SU-DHL-6 (cell line): ENCODE measurements around the gene LUC7L2.
A peak's percentile ranks its signal among the peaks of the same experiment; 100 is the strongest.
"Not testable (repeated sequence)": the region's sequence is repeated elsewhere in the genome, so short reads cannot be mapped to it uniquely, and the experiment has no call there.

Source experiments
- H2AFZ ChIP-seq: fragments of 200-600 bp; sonication (generic); 2 replicates; pipeline ENCODE4 v1.6.1; 2014; ENCODE audit warnings: low read depth, mild to moderate bottlenecking, moderate library complexity, mixed read lengths, antibody characterized with exemption, low read length; ENCODE audit not compliant: severe bottlenecking
- H3F3A ChIP-seq: fragments of 200-600 bp; shearing (Covaris generic); 2 replicates; pipeline ENCODE4 v1.6.0; 2016; ENCODE audit warnings: antibody characterized with exemption, mild to moderate bottlenecking; ENCODE audit not compliant: insufficient read depth
- H3K27ac ChIP-seq: fragments of 200-600 bp; sonication (generic); 2 replicates; pipeline ENCODE4 v1.5.1; 2016; ENCODE audit warnings: low read depth, mild to moderate bottlenecking, low read length, moderate library complexity, mixed read lengths
- H3K27me3 ChIP-seq: fragments of 200-600 bp; sonication (generic), shearing (Covaris generic); 2 replicates; pipeline ENCODE4 v1.6.0; 2014; ENCODE audit warnings: mild to moderate bottlenecking, low read length
- H3K36me3 ChIP-seq: fragments of 200-600 bp; sonication (generic); 2 replicates; pipeline ENCODE4 v1.6.1; 2014; ENCODE audit warnings: mild to moderate bottlenecking, low read length, mixed read lengths
- H3K4me2 ChIP-seq: fragments of 300-600, 200-600 bp; shearing (Covaris generic), sonication (generic); 2 replicates; pipeline ENCODE4 v1.6.0; 2014; ENCODE audit warnings: low read length, low read depth, mild to moderate bottlenecking; ENCODE audit not compliant: poor library complexity, severe bottlenecking
- H3K4me3 ChIP-seq: fragments of 200-600 bp; sonication (generic); 2 replicates; pipeline ENCODE4 v1.5.1; 2014; ENCODE audit warnings: antibody characterized with exemption, low read length, mild to moderate bottlenecking, mixed read lengths; ENCODE audit not compliant: insufficient read depth, poor library complexity, severe bottlenecking
- H3K79me2 ChIP-seq: fragments of 200-600 bp; sonication (generic); 2 replicates; pipeline ENCODE4 v1.6.1; 2014; ENCODE audit warnings: mild to moderate bottlenecking, low read length, moderate library complexity; ENCODE audit not compliant: insufficient read depth
- H3K9ac ChIP-seq: fragments of 200-600 bp; sonication (generic); 2 replicates; pipeline ENCODE4 v1.7.0; 2014; ENCODE audit warnings: mild to moderate bottlenecking, low read length
- H3K9me2 ChIP-seq: fragments of 200-600 bp; sonication (generic); replicated peaks from 2 replicates; pipeline ENCODE4 v1.6.1; 2014; ENCODE audit warnings: low read length; ENCODE audit not compliant: insufficient read depth
- H3K9me3 ChIP-seq: fragments of 200-600 bp; sonication (generic); 2 replicates; pipeline ENCODE4 v1.6.1; 2014; ENCODE audit warnings: low read length, mixed read lengths; ENCODE audit not compliant: insufficient read depth
- H4K20me1 ChIP-seq: fragments of 200-600 bp; sonication (generic); 2 replicates; pipeline ENCODE4 v1.6.1; 2014; ENCODE audit warnings: low read depth, mild to moderate bottlenecking, antibody characterized with exemption, low read length, moderate library complexity, mixed read lengths
- EZH2phosphoT487 ChIP-seq: fragments of 200-600 bp; sonication (generic), shearing (Covaris generic); conservative IDR thresholded peaks from 2 replicates; pipeline ENCODE4 v1.6.1; 2018; ENCODE audit warnings: mild to moderate bottlenecking, antibody characterized with exemption, low read length, moderate library complexity, mixed read lengths
- TF ChIP-seq, protein P1 (sequence below): fragments of 200-600 bp; sonication (generic); IDR thresholded peaks from one replicate; pipeline ENCODE4 v1.5.1; 2017; ENCODE audit warnings: antibody characterized with exemption, mild to moderate bottlenecking, low read length, moderate library complexity; ENCODE audit not compliant: insufficient read depth, poor library complexity, severe bottlenecking

Gene LUC7L2

DNA sequence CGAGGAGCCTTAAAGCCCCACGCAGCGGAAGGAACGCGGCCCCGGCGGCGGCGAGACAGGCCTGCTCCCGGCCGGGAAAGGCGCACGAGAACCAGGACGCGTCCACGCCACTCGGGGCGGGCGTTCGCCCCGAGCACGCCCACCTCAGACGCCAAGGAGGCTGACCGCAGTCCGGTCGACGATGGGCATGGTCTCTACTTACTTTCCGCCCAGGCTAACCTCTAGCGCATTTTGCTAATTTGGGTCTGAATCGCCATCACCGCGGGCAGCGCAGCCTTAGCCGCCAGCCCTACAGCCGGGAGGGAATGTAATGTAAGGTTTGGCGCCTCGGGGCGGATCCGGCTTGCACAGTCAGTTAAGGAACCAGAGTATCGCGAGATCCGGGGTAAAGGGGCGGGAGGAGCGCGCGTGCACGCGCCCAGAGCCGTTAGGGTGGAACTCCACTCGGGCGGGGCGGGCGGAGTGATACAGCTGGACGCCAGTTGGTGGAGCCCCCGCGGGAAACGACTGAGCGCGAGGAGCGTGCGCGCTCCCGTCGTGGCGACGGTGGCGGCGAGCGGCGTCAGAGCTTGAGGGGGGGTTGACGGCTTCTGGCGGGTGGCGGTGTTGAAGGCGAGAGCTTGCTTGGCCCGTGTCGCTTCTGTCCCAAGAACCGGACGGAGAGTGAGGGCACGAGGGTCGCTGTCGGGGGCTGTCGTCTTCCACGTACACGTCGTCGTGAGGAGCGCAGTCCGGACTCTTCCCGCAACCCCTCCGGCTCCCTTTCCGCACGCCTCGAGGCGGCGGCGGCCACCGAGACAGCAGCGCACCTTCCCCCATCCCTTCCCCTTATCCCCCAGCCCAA is at the start of gene LUC7L2:
Gene LUC7L2, plus strand, starts transcription at position 529 of the 844 bp plus-strand sequence. CDS start 368 bp downstream, outside the sequence.
- Histone ChIP-seq H3K27me3 (no peaks in the 10 kb centered on the region), H3K79me2 (peaks cover 58% of the 10 kb centered on the region), H3K9me2 (no peaks in the 10 kb centered on the region), H3K27ac (peak within 1 kb of the TSS; percentile 92), H3K9ac (peak within 1 kb of the TSS; percentile 94), H3K36me3 (peaks cover 14% of the 10 kb centered on the region), H4K20me1 (peaks cover 25% of the 10 kb centered on the region), H3K4me2 (peak within 1 kb of the TSS; percentile 95), H2AFZ (no peak within 1 kb of the TSS), H3K4me3 (peak within 1 kb of the TSS; percentile 96), H3K9me3 (no peaks in the 10 kb centered on the region), H3F3A (peaks cover 24% of the 10 kb centered on the region)
- TF ChIP-seq, protein P1, sequence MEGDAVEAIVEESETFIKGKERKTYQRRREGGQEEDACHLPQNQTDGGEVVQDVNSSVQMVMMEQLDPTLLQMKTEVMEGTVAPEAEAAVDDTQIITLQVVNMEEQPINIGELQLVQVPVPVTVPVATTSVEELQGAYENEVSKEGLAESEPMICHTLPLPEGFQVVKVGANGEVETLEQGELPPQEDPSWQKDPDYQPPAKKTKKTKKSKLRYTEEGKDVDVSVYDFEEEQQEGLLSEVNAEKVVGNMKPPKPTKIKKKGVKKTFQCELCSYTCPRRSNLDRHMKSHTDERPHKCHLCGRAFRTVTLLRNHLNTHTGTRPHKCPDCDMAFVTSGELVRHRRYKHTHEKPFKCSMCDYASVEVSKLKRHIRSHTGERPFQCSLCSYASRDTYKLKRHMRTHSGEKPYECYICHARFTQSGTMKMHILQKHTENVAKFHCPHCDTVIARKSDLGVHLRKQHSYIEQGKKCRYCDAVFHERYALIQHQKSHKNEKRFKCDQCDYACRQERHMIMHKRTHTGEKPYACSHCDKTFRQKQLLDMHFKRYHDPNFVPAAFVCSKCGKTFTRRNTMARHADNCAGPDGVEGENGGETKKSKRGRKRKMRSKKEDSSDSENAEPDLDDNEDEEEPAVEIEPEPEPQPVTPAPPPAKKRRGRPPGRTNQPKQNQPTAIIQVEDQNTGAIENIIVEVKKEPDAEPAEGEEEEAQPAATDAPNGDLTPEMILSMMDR: no peak
- no peak for TF ChIP-seq EZH2phosphoT487

DNA sequence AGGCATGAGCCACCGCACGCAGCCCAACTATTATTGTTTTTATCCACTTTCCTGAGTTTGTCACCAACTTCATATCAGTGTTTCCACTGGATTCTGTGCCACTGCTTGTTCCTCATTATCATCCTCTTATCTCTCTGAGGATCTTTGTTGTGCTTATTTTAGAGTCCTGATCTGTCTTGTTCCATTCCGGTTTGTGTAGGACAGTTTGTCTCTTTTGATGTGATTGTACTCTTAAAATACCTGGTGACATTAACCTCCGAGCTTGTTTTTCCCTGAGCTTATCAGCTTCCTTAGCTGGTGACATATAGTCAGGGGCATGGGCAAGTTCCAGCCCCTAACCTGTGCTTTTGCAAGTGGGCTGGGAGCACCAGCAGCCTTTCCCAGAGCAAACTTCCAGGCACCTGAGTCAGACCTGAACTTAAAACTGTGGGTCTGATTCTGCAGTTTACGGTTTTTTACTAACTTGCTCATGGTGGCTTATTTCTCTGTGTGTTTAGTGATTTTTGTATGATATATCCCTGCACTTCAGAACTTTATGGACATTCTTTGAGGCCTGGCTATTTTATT is 41.7 kb upstream of the LUC7L2 start:
- no peaks in the 10 kb centered on the region for H3K9me3 ChIP-seq
- H3K9ac ChIP-seq: no peak overlapping the region
- H3K4me2 ChIP-seq: no peak overlapping the region
- no peak overlapping the region for H3K4me3 ChIP-seq
- no peaks in the 10 kb centered on the region for H3F3A ChIP-seq
- TF ChIP-seq, protein P1: no peak
- TF ChIP-seq EZH2phosphoT487: no peak
- H3K27me3 ChIP-seq: no peaks in the 10 kb centered on the region
- H3K36me3 ChIP-seq: no peaks in the 10 kb centered on the region
- no peaks in the 10 kb centered on the region for H3K9me2 ChIP-seq
- H3K79me2 ChIP-seq: no peaks in the 10 kb centered on the region
- no peak overlapping the region for H2AFZ ChIP-seq
- no peaks in the 10 kb centered on the region for H4K20me1 ChIP-seq
- H3K27ac ChIP-seq: no peak overlapping the region

- Histone ChIP-seq H3K4me2 (no peak overlapping the region), H3K36me3 (no peaks in the 10 kb centered on the region), H4K20me1 (no peaks in the 10 kb centered on the region), H3K9me3 (no peaks in the 10 kb centered on the region), H3K4me3 (no peak overlapping the region), H3K9ac (no peak overlapping the region), H3K27ac (no peak overlapping the region), H3F3A (no peaks in the 10 kb centered on the region), H3K9me2 (no peaks in the 10 kb centered on the region), H3K79me2 (no peaks in the 10 kb centered on the region), H2AFZ (no peak overlapping the region), H3K27me3 (no peaks in the 10 kb centered on the region)
- TF ChIP-seq EZH2phosphoT487: no peak
- TF ChIP-seq, protein P1: no peak
Measured at GRCh38 chr7:139321071-139321745, 38.5 kb upstream of the LUC7L2 start.

- H3K79me2 ChIP-seq, H3K27me3 ChIP-seq, H3K27ac ChIP-seq, H4K20me1 ChIP-seq, H2AFZ ChIP-seq, H3K9me2 ChIP-seq, H3F3A ChIP-seq, H3K4me2 ChIP-seq, H3K4me3 ChIP-seq, H3K9me3 ChIP-seq, H3K36me3 ChIP-seq, H3K9ac ChIP-seq: not testable (repeated sequence)
Measured at GRCh38 chr7:139324709-139325108, 35.0 kb upstream of the LUC7L2 start.
